Hepatocyte (in vitro differentiated cells): Measurements from ENCODE around the gene MEN1.

Experiments used
- EZH2 ChIP-seq: fragments of 200-600 bp; sonication (generic); IDR thresholded peaks from 2 replicates; pipeline ENCODE4 v1.6.1; 2016; ENCODE audit warnings: antibody characterized with exemption, mild to moderate bottlenecking, borderline replicate concordance
- EZH2phosphoT487 ChIP-seq: fragments of 200-600 bp; sonication (generic); IDR thresholded peaks from one replicate; pipeline ENCODE4 v1.6.1; 2018; ENCODE audit warnings: antibody characterized with exemption, mild to moderate bottlenecking, low read depth, moderate library complexity; ENCODE audit not compliant: unreplicated experiment, severe bottlenecking
- TF ChIP-seq, protein P1 (sequence below): fragments of 200-600 bp; sonication (generic); IDR thresholded peaks from 2 replicates; pipeline ENCODE4 v1.5.1; 2016; ENCODE audit warnings: antibody characterized with exemption, mild to moderate bottlenecking; ENCODE audit not compliant: poor library complexity

DNA sequence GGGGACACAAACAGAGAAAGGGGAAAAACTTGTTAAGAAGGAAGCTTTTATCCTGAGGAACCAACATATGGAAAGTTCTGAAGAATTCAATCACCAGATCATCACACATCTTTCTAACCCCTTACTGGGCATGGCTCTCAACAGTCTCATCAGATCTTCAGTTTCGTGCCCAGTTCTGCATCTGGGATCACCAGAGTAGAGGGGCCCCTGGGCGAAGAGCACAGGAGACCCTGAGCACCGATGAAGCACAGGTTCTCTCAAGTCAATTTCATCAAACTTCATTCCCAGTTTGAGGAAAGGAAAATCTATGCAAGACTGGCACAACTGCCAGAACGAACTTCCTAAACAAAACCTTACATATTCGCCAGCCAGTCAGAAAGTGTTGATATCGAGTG, 42.1 kb downstream of the MEN1 start:
- TF ChIP-seq, protein P1, sequence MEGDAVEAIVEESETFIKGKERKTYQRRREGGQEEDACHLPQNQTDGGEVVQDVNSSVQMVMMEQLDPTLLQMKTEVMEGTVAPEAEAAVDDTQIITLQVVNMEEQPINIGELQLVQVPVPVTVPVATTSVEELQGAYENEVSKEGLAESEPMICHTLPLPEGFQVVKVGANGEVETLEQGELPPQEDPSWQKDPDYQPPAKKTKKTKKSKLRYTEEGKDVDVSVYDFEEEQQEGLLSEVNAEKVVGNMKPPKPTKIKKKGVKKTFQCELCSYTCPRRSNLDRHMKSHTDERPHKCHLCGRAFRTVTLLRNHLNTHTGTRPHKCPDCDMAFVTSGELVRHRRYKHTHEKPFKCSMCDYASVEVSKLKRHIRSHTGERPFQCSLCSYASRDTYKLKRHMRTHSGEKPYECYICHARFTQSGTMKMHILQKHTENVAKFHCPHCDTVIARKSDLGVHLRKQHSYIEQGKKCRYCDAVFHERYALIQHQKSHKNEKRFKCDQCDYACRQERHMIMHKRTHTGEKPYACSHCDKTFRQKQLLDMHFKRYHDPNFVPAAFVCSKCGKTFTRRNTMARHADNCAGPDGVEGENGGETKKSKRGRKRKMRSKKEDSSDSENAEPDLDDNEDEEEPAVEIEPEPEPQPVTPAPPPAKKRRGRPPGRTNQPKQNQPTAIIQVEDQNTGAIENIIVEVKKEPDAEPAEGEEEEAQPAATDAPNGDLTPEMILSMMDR = no peak
- TF ChIP-seq EZH2 = no peak
- TF ChIP-seq EZH2phosphoT487 = no peak
